ENCODE results near the gene LOXL1.

LOXL1 gene

DNA sequence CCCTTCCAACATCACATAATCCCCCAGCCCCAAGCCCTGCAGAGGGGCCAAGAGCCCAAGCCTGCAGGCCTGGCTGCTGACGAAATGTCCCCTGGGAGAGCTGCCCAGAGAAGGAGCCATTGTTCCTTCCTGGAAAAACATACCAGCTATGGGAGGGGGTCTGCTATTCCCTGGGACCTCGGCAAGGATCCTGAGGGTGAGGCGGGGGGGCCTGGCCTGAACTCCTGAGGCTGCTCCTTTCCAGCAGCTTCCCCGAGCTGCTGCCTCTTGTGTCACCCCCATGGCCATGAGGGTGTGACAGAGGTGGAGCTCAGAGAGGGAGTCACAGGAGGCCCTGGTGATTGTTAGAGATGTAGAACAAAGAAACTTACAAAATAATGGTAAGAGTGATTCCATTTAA lies 12.9 kb downstream of the LOXL1 start:
- TF ChIP-seq, protein P1, sequence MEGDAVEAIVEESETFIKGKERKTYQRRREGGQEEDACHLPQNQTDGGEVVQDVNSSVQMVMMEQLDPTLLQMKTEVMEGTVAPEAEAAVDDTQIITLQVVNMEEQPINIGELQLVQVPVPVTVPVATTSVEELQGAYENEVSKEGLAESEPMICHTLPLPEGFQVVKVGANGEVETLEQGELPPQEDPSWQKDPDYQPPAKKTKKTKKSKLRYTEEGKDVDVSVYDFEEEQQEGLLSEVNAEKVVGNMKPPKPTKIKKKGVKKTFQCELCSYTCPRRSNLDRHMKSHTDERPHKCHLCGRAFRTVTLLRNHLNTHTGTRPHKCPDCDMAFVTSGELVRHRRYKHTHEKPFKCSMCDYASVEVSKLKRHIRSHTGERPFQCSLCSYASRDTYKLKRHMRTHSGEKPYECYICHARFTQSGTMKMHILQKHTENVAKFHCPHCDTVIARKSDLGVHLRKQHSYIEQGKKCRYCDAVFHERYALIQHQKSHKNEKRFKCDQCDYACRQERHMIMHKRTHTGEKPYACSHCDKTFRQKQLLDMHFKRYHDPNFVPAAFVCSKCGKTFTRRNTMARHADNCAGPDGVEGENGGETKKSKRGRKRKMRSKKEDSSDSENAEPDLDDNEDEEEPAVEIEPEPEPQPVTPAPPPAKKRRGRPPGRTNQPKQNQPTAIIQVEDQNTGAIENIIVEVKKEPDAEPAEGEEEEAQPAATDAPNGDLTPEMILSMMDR (IDR thresholded peaks at IDR 0.05; ENCODE audit: low read depth, low read length) = no peak
- DNase-seq (ENCODE audit: low read depth, low spot score) = no peak
- in situ Hi-C loops (cut with HindIII; ENCODE audit: low sequenced_read_pairs) = no loop called here
- H3K4me3 ChIP-seq (ENCODE audit: low read depth, low read length) = no peak overlapping the region

- DNase-seq (ENCODE audit: low read depth, low spot score) = no peak
- in situ Hi-C loops (cut with HindIII; ENCODE audit: low sequenced_read_pairs) = no loop called here
- H3K4me3 ChIP-seq (ENCODE audit: low read depth, low read length) = no peak overlapping the region
- TF ChIP-seq, protein P1 (IDR thresholded peaks at IDR 0.05; ENCODE audit: low read depth, low read length) = no peak
These were observed 14.1 kb downstream of the LOXL1 start for GRCh38 chr15:73940061-73940981.

- no peak overlapping the region for H3K4me3 ChIP-seq (ENCODE audit: low read depth, low read length)
- TF ChIP-seq, protein P1 (IDR thresholded peaks at IDR 0.05; ENCODE audit: low read depth, low read length) = no peak
- DNase-seq (ENCODE audit: low read depth, low spot score) = peak; percentile 93
- in situ Hi-C loops (cut with HindIII; ENCODE audit: low sequenced_read_pairs) = no loop called here
These were observed 14.8 kb downstream of the LOXL1 start for GRCh38 chr15:73941044-73941443.

DNA sequence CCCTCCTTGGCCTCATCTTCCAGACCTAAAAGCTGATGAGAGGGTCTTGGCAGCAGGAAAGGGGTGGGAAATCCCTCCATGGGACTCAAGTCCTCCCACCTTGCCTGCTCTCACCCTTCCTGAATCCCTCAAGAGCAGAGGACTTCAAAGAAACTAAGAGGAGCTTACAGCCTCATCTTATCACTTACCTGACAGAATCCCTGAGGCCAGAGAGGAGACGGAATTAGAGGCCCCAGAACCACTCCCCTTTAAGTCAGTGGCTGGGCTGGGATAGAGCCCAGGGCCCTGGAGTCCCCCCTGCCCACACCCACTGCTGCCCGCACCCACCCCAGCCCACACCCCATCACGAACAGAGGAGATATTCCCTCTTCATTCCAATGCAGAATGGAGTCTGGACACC lies 15.2 kb downstream of the LOXL1 start:
- TF ChIP-seq, protein P1 (IDR thresholded peaks at IDR 0.05; ENCODE audit: low read depth, low read length) = no peak
- in situ Hi-C loops (cut with HindIII; ENCODE audit: low sequenced_read_pairs) = no loop called here
- H3K4me3 ChIP-seq (ENCODE audit: low read depth, low read length) = no peak overlapping the region
- no peak for DNase-seq (ENCODE audit: low read depth, low spot score)

DNA sequence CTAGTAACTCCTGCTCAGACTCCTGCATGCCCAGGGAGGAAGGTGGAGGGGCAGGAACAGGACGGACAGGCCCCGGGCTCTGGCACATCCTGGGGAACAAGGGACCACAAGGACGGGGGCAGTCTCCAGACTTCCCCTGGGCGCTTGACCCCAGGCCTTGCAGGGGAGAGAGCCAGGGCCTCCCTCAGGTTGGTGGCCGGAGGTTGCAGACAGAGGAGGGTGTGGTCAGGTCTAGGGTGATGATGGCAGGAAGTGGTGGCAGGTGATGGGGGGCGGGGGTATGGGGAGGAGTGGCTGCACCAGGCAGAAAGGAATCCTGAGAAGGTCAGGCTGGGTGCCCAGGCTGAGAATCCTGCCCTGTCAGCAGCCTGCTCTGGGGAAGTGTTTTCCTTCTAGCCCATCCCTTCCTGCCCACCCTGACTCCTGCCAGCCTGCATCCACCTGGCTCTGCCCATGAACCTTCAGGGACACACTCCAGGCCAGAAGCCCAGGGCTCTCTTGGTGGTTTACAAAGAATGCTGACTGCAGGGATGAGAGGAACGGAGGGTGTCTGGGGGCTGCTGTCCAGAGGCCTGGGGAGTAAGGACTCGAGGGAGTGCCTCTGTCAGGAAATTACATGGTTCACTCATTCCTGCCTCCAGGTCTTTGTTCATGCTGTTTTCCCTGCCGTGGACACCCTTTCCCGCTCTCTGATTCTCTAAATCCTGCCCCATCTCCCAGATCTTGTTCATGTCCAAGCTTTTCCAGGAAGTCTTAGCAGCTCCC lies 15.8 kb downstream of the LOXL1 start:
- H3K4me3 ChIP-seq (ENCODE audit: low read depth, low read length) = no peak overlapping the region
- TF ChIP-seq, protein P1 (IDR thresholded peaks at IDR 0.05; ENCODE audit: low read depth, low read length) = no peak
- in situ Hi-C loops (cut with HindIII; ENCODE audit: low sequenced_read_pairs) = no loop called here
- DNase-seq (ENCODE audit: low read depth, low spot score) = no peak

DNA sequence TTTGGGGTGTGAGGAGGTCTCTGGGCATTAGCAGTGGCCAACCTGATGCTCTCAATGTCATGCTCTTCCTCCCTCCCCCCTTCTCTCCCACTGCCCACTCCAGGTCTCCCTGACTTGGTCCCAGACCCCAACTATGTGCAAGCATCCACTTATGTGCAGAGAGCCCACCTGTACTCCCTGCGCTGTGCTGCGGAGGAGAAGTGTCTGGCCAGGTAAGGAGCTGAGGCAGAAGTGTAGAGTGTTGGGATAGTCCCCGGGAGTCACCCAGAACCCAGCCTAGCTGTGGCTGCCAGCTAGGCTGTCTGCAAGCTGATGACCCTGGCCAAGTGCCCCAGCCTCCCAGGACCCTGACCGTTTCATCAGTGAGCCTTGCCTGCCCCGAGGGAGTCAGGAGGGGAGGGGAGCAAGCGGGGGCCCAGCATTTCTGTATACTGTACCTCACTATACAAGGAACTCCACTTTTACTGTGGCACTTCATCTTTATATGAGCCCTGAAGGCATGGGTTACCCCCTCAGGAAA lies 16.5 kb downstream of the LOXL1 start:
- in situ Hi-C loops (cut with HindIII; ENCODE audit: low sequenced_read_pairs) = no loop called here
- TF ChIP-seq, protein P1 (IDR thresholded peaks at IDR 0.05; ENCODE audit: low read depth, low read length) = no peak
- no peak for DNase-seq (ENCODE audit: low read depth, low spot score)
- H3K4me3 ChIP-seq (ENCODE audit: low read depth, low read length) = no peak overlapping the region
